Keratinocyte (primary cell): ENCODE results near the gene PLA2G6.

ENCODE experiments used
- EZH2 ChIP-seq: IDR thresholded peaks from one replicate; pipeline ENCODE4 v1.6.1; 2012; ENCODE audit warnings: inconsistent platforms, mild to moderate bottlenecking, low read length, moderate library complexity
- TF ChIP-seq, protein P1 (sequence below), 3 experiments: IDR thresholded peaks in 1 of 3; conservative IDR thresholded peaks in 1 of 3; optimal IDR thresholded peaks in 1 of 3; 2 replicates in 2 of 3; 3 replicates in 1 of 3; pipeline versions ENCODE3 to v1.5.1; 2011; ENCODE audit warnings: low read length in 3 of 3, mild to moderate bottlenecking in 3 of 3, moderate library complexity in 2 of 3, control low read depth in 1 of 3, inconsistent platforms in 1 of 3; ENCODE audit not compliant: insufficient read depth in 2 of 3; ENCODE audit errors: extremely low read depth in 1 of 3

DNA sequence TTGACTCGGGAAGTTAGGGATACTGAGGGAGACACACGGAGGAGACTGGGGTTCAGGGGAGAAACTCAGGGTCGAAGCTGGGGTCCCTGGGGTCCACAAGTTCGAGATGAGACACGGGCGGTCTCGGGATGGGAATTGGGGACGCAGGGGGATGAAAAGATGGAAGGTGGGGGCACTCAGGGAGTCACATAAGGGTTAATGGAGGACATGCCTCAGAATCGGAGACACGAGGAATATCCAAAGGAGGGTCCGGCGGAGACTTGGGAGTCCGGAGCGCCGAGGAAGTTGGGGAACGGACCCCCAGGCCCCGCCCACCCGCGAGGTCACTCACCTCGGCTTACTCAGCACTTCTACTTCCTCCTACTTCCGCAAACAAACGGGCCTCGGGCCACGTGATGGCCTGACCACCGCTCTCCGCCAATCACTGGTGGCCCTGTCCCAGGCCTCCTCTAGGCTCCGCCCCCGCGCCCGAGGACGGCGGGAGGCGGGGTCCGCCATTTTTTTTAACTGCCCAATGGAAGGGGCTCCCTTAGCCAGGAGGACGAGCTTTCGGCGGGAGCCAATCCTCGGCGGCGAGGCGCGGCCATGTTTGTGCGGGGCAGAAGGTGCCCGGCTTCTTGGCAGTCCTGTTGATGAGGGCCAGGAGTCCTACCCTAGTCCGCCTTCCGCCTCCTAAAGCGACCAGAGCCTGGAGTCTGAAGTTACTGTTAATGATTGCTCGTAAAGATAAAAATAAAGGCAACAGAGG lies at the start of gene PLA2G6:
- TF ChIP-seq EZH2, result no peak
- TF ChIP-seq, protein P1, sequence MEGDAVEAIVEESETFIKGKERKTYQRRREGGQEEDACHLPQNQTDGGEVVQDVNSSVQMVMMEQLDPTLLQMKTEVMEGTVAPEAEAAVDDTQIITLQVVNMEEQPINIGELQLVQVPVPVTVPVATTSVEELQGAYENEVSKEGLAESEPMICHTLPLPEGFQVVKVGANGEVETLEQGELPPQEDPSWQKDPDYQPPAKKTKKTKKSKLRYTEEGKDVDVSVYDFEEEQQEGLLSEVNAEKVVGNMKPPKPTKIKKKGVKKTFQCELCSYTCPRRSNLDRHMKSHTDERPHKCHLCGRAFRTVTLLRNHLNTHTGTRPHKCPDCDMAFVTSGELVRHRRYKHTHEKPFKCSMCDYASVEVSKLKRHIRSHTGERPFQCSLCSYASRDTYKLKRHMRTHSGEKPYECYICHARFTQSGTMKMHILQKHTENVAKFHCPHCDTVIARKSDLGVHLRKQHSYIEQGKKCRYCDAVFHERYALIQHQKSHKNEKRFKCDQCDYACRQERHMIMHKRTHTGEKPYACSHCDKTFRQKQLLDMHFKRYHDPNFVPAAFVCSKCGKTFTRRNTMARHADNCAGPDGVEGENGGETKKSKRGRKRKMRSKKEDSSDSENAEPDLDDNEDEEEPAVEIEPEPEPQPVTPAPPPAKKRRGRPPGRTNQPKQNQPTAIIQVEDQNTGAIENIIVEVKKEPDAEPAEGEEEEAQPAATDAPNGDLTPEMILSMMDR (optimal IDR thresholded peaks at IDR 0.05 in 1 of 3, IDR thresholded peaks at IDR 0.05 in 1 of 3, conservative IDR thresholded peaks at IDR 0.05 in 1 of 3; ENCODE audit: extremely low read depth in 1 of 3, insufficient read depth in 2 of 3, low read length in 3 of 3), result no peak
